NCI-H774 (cell line): ENCODE data around the gene SHKBP1.
"Not testable (repeated sequence)": the region's sequence is repeated elsewhere in the genome, so short reads cannot be mapped to it uniquely, and the experiment has no call there.

ENCODE experiments used
- DNase-seq: peaks from one replicate; lab custom pipeline; 2025; lab: John Stamatoyannopoulos, UW

The SHKBP1 gene

GRCh38 chr19:40576585-40577451 is at the start of gene SHKBP1:
TSS of gene SHKBP1 (plus strand) at chr19:40576873. CDS start at chr19:40576900, 27 bp downstream.
- peak; percentile 88 for DNase-seq

- no peak for DNase-seq
These were observed 48.6 kb upstream of the SHKBP1 start for GRCh38 chr19:40528078-40528477.

DNA sequence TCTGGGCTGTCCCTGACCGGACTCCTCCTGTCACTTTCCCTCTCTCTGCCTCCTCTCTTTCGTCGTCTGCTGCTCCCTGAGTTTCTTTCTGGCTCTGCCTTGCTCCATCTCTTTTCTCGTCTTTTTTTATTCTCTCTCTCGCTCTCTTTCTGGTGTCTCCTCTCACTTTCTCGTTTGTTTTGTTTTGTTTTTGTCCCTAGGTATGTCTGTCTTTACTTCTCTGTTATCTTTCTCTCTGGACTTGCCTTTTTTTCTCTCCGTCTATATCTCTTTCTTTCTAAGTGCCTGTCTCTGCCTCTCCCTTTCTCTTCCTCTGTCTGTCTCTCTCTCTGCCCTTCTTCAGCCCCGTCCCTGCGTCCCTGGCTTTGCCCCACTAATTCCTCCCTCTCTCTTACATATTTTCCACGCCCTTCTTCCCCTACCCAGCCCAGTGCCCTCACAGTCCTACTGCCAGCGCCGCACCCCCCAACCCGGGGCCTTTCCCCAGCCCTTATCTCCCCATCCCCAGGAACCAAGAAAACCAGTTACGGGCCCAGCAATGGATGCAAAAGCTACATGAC is 48.1 kb upstream of the SHKBP1 start:
- DNase-seq = no peak

GRCh38 chr19:40529093-40529954 is 47.3 kb upstream of the SHKBP1 start:
- peak; percentile 91 for DNase-seq

- peak; percentile 36 for DNase-seq
These were observed 46.4 kb upstream of the SHKBP1 start for GRCh38 chr19:40530091-40530901.

DNA sequence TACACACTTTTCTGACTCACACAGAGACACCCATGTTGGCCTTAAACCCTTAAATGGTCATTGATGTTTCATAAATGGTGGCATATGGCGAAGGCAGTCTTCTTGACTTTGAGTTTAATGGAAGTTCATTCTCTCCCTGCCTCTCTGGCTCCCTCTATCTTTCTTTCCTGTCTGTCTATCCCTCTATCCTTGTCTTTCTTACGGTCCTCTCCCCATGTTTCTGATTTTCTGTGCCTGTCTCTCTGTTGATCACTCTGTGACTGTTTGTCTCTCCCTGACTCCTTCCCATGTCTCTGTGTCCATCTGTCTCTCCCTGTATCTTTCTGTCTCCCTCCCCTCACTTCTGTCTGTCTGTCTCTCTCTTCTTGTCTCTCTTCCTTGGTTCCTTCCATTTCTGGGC is 43.2 kb upstream of the SHKBP1 start:
- DNase-seq = no peak

DNA sequence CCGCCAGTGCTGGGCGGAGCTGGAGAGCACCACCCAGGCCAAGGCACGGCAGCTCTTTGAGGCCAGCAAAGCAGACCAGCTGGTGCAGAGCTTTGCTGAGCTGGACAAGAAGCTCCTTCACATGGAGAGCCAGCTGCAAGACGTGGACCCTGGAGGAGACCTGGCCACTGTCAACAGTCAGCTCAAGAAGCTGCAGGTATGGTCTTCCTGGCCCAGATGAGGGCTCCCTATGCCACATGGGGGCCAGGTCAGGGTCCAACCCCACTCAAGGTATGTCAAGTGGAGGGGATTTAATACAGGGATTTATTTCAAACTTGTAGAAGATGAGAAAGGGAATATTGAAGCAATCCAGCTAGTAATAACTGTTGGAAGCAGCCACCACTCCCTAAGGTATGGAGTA is 42.5 kb upstream of the SHKBP1 start:
- DNase-seq = no peak

DNA sequence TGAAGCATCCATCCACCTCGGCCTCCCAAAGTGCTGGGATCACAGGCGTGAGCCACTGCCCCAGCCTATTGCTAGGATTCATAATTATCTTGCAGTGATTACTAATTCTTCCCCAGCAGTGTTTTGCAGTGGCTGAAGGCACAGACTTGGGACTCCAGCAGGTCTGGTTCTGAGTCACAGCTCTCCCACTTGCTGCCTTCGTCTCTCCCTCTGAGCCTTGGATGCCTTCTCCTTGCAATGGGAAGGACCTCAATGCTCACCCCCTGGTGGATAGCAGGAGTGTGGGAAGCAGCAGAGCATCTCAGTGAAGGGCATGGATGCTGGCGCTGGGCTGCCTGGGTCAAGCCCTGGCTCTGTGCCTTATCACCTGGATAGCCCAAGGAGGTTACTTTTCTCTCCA is 37.6 kb upstream of the SHKBP1 start:
- DNase-seq = no peak

GRCh38 chr19:40542202-40542859 is 34.3 kb upstream of the SHKBP1 start:
- no peak for DNase-seq

DNA sequence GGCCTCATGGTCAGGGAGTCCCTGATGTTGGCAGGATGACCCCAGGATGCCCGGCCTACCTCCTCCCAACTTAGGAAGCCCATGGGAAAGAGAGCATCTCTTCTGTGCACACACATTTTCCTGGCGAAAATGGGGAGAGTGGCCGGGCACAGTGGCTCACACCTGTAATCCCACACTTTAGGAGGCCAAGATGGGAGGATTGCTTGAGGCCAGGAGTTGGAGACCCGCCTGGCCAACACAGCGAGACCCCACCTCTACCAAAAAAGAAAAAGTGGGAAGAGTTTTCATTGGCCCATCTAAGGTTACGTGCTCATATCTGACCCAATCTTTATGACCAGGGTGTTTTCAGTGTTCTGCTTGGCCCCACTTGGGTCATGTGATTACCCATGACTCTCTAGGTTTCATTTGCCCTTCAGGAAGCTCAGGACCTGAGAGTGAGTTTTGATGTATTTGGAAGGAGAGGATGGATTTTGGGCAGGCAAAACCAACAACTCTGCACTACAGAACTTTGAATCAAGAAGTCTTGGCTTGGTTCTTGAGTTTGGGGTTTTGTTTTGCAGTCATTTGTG is 33.6 kb upstream of the SHKBP1 start:
- DNase-seq = no peak

DNA sequence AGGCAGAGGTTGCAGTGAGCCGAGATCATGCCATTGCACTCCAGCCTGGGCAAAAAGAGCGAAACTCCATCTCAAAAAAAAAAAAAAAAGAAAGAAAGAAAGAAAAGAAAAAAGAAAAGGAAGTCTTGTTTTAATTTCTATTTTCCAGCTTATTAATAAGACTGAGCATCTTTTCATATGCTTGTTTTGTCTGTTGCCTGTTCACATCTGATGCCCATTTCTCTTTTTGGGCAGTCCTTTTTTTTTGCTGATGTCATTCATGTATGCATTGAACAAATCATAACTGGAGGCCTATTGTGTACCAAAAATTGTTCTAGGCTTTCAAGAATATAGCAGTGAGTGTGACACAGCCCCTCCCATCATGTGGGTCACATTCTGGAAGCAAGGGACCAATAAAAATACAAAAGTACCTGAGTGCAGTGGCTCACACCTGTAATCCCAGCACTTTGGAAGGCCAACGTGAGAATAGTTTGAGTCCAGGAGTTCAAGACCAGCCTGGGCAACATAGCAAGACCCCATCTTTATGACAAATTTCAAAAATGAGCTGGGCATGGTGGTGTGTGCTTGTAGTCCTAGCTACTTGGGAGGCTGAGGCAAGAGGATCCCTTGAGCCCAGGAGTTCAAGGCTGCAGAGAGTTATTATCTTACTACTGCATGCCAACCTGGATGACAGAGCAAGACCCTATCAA is 30.4 kb upstream of the SHKBP1 start:
- not testable (repeated sequence) for DNase-seq

GRCh38 chr19:40547190-40547589 is 29.5 kb upstream of the SHKBP1 start:
- DNase-seq = not testable (repeated sequence)

GRCh38 chr19:40547836-40548235 is 28.8 kb upstream of the SHKBP1 start:
- DNase-seq = no peak

DNA sequence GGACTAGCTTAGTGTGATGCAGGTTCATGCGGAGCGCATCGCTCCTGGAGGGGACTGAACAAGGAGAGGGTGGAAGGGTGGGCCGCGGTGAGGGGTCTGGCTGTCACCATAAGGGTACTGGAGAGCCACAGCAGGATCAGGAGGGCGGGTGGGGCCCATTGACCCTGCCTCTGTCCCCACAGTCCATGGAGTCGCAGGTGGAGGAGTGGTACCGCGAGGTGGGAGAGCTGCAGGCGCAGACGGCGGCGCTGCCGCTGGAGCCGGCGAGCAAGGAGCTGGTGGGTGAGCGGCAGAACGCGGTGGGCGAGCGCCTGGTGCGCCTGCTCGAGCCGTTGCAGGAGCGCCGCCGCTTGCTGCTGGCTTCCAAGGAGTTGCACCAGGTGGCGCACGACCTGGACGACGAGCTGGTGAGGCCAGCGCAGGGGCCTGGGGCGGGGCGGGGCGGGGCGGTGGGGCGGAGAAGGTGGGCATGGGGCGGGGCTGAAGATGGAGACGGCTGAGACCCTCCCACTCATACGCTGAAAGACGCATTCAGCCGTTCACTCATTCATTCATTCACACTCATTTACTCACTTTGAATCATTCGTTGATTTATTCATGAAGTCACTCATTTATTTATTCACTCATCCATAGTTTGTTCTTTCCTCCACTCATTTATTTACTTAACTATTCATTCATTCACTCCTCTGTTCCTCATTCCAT is 27.5 kb upstream of the SHKBP1 start:
- peak; percentile 50 for DNase-seq

DNA sequence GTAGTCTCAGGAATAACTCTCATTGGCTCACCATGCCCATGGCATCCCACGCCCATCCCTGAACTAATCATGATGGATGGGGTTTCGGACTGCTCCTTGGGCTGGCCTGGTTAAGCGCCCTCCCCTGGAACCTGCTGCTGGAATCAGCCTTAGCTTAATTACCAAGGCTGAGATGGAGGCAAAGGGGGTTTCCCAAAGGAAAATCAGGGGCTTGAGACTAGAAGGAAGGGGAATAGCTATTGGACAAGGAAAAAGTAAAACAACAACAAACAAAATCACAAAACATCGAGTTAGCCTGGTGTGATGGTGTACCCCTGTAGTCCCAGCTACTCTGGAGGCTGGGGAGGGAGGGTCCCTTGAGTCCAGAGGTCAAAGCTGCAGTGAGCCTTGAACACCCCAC is 25.7 kb upstream of the SHKBP1 start:
- no peak for DNase-seq

DNA sequence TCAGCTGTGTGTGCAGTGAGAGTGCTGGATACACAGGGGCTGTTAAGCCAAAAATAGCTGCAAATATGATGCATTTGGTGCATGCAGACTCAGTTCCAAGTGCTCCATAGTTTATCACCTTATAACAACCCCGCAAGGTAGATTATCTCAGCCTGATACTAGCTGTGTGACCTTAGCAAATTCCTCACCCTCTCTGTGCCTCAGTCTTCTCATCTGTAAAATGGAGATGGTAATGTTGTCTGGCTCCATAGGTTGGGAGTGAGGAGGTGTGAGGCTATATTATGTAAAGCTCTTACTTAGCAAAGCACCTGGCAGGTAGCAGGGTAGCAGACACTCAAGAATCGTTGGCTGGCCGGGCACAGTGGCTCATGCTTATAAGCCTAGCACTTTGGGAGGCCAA is 23.8 kb upstream of the SHKBP1 start:
- DNase-seq = no peak

DNA sequence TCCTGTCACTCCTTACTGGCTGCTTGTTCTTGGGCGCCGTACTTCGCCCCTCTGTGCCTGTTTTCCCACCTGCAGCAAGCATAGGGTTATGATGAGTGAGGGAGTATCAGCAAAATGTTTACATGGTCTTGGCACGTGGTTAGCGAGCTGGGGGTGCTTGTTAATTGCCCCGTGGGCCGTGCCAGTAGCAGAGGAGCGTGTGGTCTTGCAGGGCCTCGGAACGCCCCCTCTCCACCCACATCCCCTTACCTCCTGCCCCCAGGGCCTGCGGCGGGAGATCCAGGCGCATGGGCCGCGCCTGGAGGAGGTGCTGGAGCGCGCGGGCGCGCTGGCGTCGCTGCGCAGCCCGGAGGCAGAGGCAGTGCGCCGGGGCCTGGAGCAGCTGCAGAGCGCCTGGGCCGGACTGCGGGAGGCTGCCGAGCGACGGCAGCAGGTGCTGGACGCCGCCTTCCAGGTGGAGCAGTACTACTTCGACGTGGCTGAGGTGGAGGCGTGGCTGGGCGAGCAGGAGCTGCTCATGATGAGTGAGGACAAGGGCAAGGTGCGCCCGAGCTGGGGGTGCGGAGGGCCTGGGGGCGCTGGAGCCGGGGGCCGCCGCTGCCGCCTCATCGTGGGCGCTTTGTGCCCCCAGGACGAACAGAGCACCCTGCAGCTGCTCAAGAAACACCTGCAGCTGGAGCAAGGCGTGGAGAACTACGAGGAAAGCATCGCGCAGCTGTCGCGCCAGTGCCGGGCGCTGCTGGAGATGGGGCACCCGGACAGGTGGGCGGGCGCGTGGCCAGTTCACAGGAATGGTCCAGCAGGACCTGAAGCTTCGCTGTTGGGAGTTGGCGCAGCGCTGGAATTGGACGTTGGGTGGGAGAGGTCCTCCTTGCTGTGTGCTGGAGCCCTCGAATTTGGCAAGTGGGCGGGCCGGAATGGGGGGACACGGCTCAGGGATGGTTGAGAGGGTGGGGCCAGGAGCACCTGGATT is 22.5 kb upstream of the SHKBP1 start:
- DNase-seq = no peak

DNA sequence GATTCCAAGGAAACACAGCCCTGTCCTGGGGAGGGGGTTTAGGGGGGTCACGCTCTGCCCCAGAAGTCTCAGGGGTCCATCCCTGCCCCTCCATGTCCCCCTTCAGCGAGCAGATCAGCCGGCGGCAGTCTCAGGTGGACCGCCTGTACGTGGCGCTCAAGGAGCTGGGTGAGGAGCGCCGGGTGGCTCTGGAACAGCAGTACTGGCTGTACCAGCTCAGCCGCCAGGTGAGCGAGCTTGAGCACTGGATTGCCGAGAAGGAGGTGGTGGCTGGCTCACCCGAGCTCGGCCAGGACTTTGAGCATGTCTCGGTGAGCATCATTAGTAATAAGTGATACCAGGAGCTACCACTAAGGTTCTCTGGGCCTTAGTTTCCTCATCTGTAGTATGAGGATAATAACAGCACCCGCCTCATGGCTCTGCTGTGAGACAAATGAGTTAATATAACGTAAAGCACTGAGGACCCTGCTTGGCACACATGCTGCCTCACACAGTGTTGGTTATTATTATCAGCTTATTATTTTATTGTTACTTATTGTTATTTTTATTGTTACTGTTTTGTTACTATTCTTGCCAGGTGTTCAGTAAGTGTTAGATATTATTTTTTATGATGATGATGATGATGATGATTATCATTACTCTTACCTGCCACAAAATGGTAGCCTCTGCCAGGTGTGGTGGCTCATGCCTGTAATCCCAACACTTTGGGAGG is 20.5 kb upstream of the SHKBP1 start:
- no peak for DNase-seq
